OCI-LY7 (cell line): ENCODE data around the gene MOK. TPM values are rescaled to one million over a fixed set of nuclear protein-coding genes. Genes with fewer than 3 reads are reported as not detected.

ENCODE experiments used
- BruUV-seq: library from RNA; stranded (reverse); fragments of 400-500 nt; replicated peaks from 2 replicates; lab custom pipeline; 2021; lab: Mats Ljungman, UMichigan
- CTCF ChIA-PET: fragments of 300-600 bp; sonication (Branson Sonifier 250); formaldehyde crosslinking; loops from one replicate; lab custom pipeline; 2022; ENCODE audit warnings: antibody characterized with exemption; ENCODE audit not compliant: unreplicated experiment; lab: Charles Lee
- POLR2A ChIA-PET: fragments of 300-600 bp; sonication (Branson Sonifier 250); formaldehyde crosslinking; loops from one replicate; lab custom pipeline; 2022; ENCODE audit warnings: antibody characterized with exemption; lab: Charles Lee
- DNase-seq: peaks from one replicate; pipeline ENCODE4 v3.0.0-alpha.2; 2015; ENCODE audit warnings: low spot score
- H2AFZ ChIP-seq: fragments of 200-600 bp; sonication (generic), shearing (Covaris generic); 2 replicates; pipeline ENCODE4 v1.6.1; 2014; ENCODE audit warnings: mild to moderate bottlenecking, antibody characterized with exemption, low read length, moderate library complexity
- H3K27ac ChIP-seq: fragments of 200-600 bp; sonication (generic); 2 replicates; pipeline ENCODE4 v1.5.1; 2014; ENCODE audit warnings: mixed run types, low read depth, mild to moderate bottlenecking, moderate library complexity, low read length, inconsistent platforms; ENCODE audit not compliant: poor library complexity, severe bottlenecking
- H3K36me3 ChIP-seq: fragments of 200-600 bp; sonication (generic); 2 replicates; pipeline ENCODE4 v1.6.1; 2014; ENCODE audit warnings: mild to moderate bottlenecking, antibody characterized with exemption, low read length, moderate library complexity, mixed read lengths; ENCODE audit not compliant: insufficient read depth
- H3K4me1 ChIP-seq: fragments of 200-600 bp; sonication (generic); 2 replicates; pipeline ENCODE4 v1.5.1; 2014; ENCODE audit warnings: mild to moderate bottlenecking, low read length; ENCODE audit not compliant: insufficient read depth, poor library complexity, severe bottlenecking
- H3K4me2 ChIP-seq: fragments of 200-600 bp; sonication (generic); 2 replicates; pipeline ENCODE4 v1.6.1; 2014; ENCODE audit warnings: mild to moderate bottlenecking, low read length
- H3K4me3 ChIP-seq: fragments of 200-600 bp; sonication (generic); 2 replicates; pipeline ENCODE4 v1.5.1; 2014; ENCODE audit warnings: mild to moderate bottlenecking, low read depth, low read length; ENCODE audit not compliant: poor library complexity, severe bottlenecking
- H3K79me2 ChIP-seq: fragments of 200-600 bp; sonication (generic); 2 replicates; pipeline ENCODE4 v1.6.1; 2016; ENCODE audit warnings: low read depth, mild to moderate bottlenecking, low read length, moderate library complexity, mixed read lengths; ENCODE audit not compliant: insufficient read depth
- H3K9me2 ChIP-seq: fragments of 200-600 bp; sonication (generic); 2 replicates; pipeline ENCODE4 v1.6.1; 2016; ENCODE audit warnings: mild to moderate bottlenecking, low read length, mixed read lengths; ENCODE audit not compliant: insufficient read depth
- H3K9me3 ChIP-seq: fragments of 200-600 bp; sonication (generic); 2 replicates; pipeline ENCODE4 v1.6.1; 2014; ENCODE audit warnings: mild to moderate bottlenecking, mixed run types, low read length, mixed read lengths
- H4K20me1 ChIP-seq: fragments of 200-600 bp; sonication (generic); 2 replicates; pipeline ENCODE4 v1.6.1; 2014; ENCODE audit warnings: mild to moderate bottlenecking, antibody characterized with exemption, low read length, moderate library complexity, mixed read lengths; ENCODE audit not compliant: insufficient read depth
- EZH2phosphoT487 ChIP-seq: fragments of 200-600 bp; sonication (generic); IDR thresholded peaks from 2 replicates; pipeline ENCODE4 v1.6.1; 2018; ENCODE audit warnings: low read depth, borderline replicate concordance, mild to moderate bottlenecking, mixed run types, antibody characterized with exemption, low read length, moderate library complexity, mixed read lengths
- intact Hi-C: fragments of 100-400 bp; cut with micrococcal nuclease; formaldehyde crosslinking; loops from one replicate; pipeline ENCODE4 v1.10.0; 2022; ENCODE audit not compliant: unreplicated experiment
- total RNA-seq, 2 experiments: library from RNA; depleted of rRNA in 1 of 2; stranded (reverse); fragments of >200 nt in 1 of 2; shearing (Covaris generic) in 1 of 2; gene quantifications; 2 replicates each; pipeline ENCODE4 v1.2.3, GENCODE V29; 2014 to 2022
- TF ChIP-seq, protein P1 (sequence below): fragments of 200-600 bp; sonication (generic); conservative IDR thresholded peaks from 2 replicates; pipeline ENCODE4 v1.5.1; 2014; ENCODE audit warnings: mild to moderate bottlenecking, antibody characterized with exemption, low read length, moderate library complexity, mixed read lengths

MOK gene
- total RNA-seq, 2 experiments from 2014 or later, result 2.2 to 4.0 TPM

DNA sequence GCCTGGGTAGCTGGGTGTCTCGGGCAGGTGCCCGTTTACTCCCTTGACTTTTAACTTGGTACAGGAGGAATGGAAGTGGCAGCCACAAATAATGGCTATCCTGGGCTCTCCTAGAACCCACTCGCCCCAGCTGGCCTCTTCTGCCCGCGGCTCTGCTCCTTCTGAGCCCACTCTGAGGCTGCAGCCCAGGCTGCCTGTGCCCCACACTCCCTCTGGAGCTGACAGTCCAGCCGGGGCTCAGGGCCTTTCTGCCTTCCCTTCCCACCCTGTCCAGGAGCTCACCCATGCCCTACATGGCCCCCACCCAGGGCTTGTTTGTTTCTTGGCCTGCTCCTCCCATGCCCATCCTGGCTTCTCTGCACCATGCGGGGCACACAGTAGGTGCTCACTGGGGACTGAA, 30.2 kb upstream of the MOK start:
- H3K27ac ChIP-seq, result no peak overlapping the region
- ChIA-PET CTCF (no interaction called here), POLR2A (no interaction called here)
- H3K9me2 ChIP-seq, result no peaks in the 10 kb centered on the region
- H2AFZ ChIP-seq, result no peak overlapping the region
- no peaks in the 10 kb centered on the region for H4K20me1 ChIP-seq
- H3K79me2 ChIP-seq, result no peaks in the 10 kb centered on the region
- no TSS peak for BruUV-seq
- H3K4me1 ChIP-seq, result peaks cover 8% of the 10 kb centered on the region
- H3K4me2 ChIP-seq, result no peak overlapping the region
- no peak for DNase-seq
- peaks cover 51% of the 10 kb centered on the region for H3K36me3 ChIP-seq
- no peaks in the 10 kb centered on the region for H3K9me3 ChIP-seq
- TF ChIP-seq EZH2phosphoT487, result no peak
- TF ChIP-seq, protein P1, sequence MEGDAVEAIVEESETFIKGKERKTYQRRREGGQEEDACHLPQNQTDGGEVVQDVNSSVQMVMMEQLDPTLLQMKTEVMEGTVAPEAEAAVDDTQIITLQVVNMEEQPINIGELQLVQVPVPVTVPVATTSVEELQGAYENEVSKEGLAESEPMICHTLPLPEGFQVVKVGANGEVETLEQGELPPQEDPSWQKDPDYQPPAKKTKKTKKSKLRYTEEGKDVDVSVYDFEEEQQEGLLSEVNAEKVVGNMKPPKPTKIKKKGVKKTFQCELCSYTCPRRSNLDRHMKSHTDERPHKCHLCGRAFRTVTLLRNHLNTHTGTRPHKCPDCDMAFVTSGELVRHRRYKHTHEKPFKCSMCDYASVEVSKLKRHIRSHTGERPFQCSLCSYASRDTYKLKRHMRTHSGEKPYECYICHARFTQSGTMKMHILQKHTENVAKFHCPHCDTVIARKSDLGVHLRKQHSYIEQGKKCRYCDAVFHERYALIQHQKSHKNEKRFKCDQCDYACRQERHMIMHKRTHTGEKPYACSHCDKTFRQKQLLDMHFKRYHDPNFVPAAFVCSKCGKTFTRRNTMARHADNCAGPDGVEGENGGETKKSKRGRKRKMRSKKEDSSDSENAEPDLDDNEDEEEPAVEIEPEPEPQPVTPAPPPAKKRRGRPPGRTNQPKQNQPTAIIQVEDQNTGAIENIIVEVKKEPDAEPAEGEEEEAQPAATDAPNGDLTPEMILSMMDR, result no peak
- intact Hi-C loops, result no loop called here
- H3K4me3 ChIP-seq, result no peak overlapping the region

GRCh38 chr14:102333795-102334705, 29.1 kb upstream of the MOK start:
- peaks cover 49% of the 10 kb centered on the region for H3K36me3 ChIP-seq
- CTCF ChIA-PET, result no interaction called here
- POLR2A ChIA-PET, result interaction anchor here (0.6 kb wide), 1 partner anchor 716 kb away, joined by 3 read pairs; no protein-coding TSS in a partner anchor

More at GRCh38 chr14:102333795-102334705, 29.1 kb upstream of the MOK start:
- H2AFZ ChIP-seq, result no peak overlapping the region
- TF ChIP-seq, protein P1, result no peak
- no peak for TF ChIP-seq EZH2phosphoT487
- DNase-seq, result no peak
- no peaks in the 10 kb centered on the region for H3K79me2 ChIP-seq
- no peak overlapping the region for H3K4me3 ChIP-seq
- H4K20me1 ChIP-seq, result no peaks in the 10 kb centered on the region
- no peak overlapping the region for H3K27ac ChIP-seq
- H3K9me2 ChIP-seq, result no peaks in the 10 kb centered on the region
- no TSS peak for BruUV-seq
- no peaks in the 10 kb centered on the region for H3K9me3 ChIP-seq
- H3K4me1 ChIP-seq, result peaks cover 8% of the 10 kb centered on the region
- H3K4me2 ChIP-seq, result no peak overlapping the region
- intact Hi-C loops, result no loop called here
